Activated B cell treated with CpG ODN at 0.5 μM for 24 hours (primary cell): ENCODE measurements around the gene C5orf46. TPM values are rescaled to one million over a fixed set of nuclear protein-coding genes. Genes with fewer than 3 reads are reported as not detected.

Experiments
- ATAC-seq: fragments of 200-7000 bp; cut with Tn5 transposase; one replicate; pipeline ENCODE4 v1.10.0; 2021; ENCODE audit warnings: low read depth, mild to moderate bottlenecking, moderate library complexity
- CTCF ChIA-PET: fragments of 350-600 bp; sonication (Branson Sonifier 250); formaldehyde crosslinking; loops from one replicate; lab custom pipeline; 2021; ENCODE audit warnings: antibody characterized with exemption; lab: Charles Lee
- POLR2A ChIA-PET: fragments of 350-600 bp; sonication (Branson Sonifier 250); formaldehyde crosslinking; loops from one replicate; lab custom pipeline; 2021; ENCODE audit warnings: antibody characterized with exemption; lab: Charles Lee
- DNase-seq: peaks from one replicate; pipeline ENCODE4 v3.0.0; 2022
- H3K27ac Mint-ChIP-seq: one replicate; pipeline ENCODE4 v1.8.0; 2020; ENCODE audit warnings: mixed read lengths
- H3K27me3 Mint-ChIP-seq: one replicate; pipeline ENCODE4 v1.8.0; 2021; ENCODE audit warnings: mixed read lengths
- H3K36me3 Mint-ChIP-seq: one replicate; pipeline ENCODE4 v1.8.0; 2021; ENCODE audit warnings: low read depth, mixed read lengths
- H3K4me1 Mint-ChIP-seq: one replicate; pipeline ENCODE4 v1.8.0; 2021; ENCODE audit warnings: mixed read lengths
- H3K4me3 Mint-ChIP-seq: one replicate; pipeline ENCODE4 v1.8.0; 2020; ENCODE audit warnings: mild to moderate bottlenecking, mixed read lengths
- H3K9me3 Mint-ChIP-seq: one replicate; pipeline ENCODE4 v1.8.0; 2020; ENCODE audit warnings: mixed read lengths
- intact Hi-C: fragments of 100-400 bp; cut with micrococcal nuclease; formaldehyde crosslinking; loops from one replicate; pipeline ENCODE4 v1.15.1; 2024
- total RNA-seq: library from RNA; stranded (reverse); gene quantifications from 2 replicates; pipeline ENCODE4 v1.2.3, GENCODE V29; 2022
- TF ChIP-seq, protein P1 (sequence below): fragments of 200-600 bp; IDR thresholded peaks from one replicate; pipeline ENCODE4 v1.8.0; 2022; ENCODE audit warnings: antibody characterized with exemption, mild to moderate bottlenecking

The C5orf46 gene
- total RNA-seq, 1 donor from 2014 or later: not detected

DNA sequence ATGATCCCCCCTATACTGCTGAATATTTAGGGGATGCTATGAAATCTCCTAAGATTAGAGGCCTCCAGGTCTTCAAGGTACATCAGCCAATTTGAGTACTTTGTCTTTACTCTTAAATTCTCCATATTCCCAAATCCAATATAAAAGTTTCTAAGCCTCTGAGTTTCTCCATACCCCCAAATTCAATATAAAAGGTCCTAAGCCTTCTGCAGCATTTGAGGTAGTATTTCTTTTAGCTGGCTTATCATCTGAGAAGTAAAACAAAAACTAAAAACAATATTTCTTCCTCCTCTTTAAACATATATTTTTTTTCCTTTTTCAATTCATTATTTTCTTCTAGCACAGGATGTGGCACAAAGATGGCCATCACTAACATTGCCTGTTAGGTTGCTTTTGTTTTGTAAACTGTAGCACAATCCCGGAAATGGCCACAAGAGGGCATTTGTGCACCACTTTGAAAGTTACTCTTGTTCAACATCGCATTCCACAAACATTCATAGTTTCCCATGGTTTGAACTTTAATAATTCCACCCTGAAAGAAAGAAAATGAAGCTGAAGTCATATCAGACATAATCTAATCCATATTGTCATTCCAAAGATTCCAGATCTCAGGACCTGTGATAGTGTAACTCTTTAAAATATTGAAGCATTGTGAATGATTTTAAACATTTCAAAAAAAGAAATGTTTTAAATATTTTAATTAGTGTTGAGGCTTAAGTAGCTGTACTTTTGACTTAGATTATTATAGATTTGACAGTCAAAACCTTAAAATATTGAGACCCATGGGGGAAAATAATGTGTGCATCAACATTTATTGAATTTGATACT lies 48.8 kb downstream of the C5orf46 start:
- TF ChIP-seq, protein P1, sequence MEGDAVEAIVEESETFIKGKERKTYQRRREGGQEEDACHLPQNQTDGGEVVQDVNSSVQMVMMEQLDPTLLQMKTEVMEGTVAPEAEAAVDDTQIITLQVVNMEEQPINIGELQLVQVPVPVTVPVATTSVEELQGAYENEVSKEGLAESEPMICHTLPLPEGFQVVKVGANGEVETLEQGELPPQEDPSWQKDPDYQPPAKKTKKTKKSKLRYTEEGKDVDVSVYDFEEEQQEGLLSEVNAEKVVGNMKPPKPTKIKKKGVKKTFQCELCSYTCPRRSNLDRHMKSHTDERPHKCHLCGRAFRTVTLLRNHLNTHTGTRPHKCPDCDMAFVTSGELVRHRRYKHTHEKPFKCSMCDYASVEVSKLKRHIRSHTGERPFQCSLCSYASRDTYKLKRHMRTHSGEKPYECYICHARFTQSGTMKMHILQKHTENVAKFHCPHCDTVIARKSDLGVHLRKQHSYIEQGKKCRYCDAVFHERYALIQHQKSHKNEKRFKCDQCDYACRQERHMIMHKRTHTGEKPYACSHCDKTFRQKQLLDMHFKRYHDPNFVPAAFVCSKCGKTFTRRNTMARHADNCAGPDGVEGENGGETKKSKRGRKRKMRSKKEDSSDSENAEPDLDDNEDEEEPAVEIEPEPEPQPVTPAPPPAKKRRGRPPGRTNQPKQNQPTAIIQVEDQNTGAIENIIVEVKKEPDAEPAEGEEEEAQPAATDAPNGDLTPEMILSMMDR: peak; percentile 61
- H3K4me3 Mint-ChIP-seq: no peak overlapping the region
- intact Hi-C loops: loop anchor here (2.0 to 10.0 kb wide), 4 partner anchors 597 to 1257 kb away; no protein-coding TSS in a partner anchor
- H3K27me3 Mint-ChIP-seq: no peaks in the 10 kb centered on the region
- H3K36me3 Mint-ChIP-seq: no peaks in the 10 kb centered on the region
- H3K9me3 Mint-ChIP-seq: no peaks in the 10 kb centered on the region
- DNase-seq (no peak), ATAC-seq (no peak)
- ChIA-PET POLR2A (no interaction called here), CTCF (interaction anchor here (0.8 to 1.2 kb wide), 4 partner anchors 10 to 35 kb away, joined by 3 read pairs; partner anchors contain the start of gene SCGB3A2)
- H3K4me1 Mint-ChIP-seq: no peaks in the 10 kb centered on the region
- no peak overlapping the region for H3K27ac Mint-ChIP-seq

DNA sequence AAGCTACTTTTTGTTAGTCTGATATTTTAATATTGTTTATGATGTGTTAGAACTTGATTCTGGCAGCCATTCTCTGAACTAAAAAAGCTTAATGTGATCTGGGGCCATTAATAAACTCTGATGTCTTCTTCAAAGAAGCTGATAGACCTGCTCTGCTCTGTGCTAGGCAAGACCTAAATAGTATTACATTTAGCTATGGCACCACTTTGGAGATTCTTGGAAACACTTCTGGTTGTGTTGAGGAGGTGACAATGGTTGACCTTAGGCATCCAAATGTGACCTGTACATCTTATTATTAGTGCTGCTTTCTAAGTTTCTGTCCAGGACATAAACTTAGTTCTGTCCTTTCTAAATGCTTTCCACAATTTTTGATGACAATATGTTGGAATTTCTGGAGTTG lies 49.5 kb downstream of the C5orf46 start:
- Mint-ChIP-seq H3K27ac (no peak overlapping the region), H3K36me3 (no peaks in the 10 kb centered on the region), H3K9me3 (no peaks in the 10 kb centered on the region), H3K4me3 (no peak overlapping the region), H3K4me1 (no peaks in the 10 kb centered on the region), H3K27me3 (no peaks in the 10 kb centered on the region)
- intact Hi-C loops: loop anchor here (2.0 to 10.0 kb wide), 4 partner anchors 598 to 1258 kb away; no protein-coding TSS in a partner anchor
- ChIA-PET CTCF (interaction anchor here (0.9 kb wide), 1 partner anchor 10 kb away, joined by 3 read pairs; no protein-coding TSS in a partner anchor), POLR2A (no interaction called here)
- ATAC-seq (no peak), DNase-seq (no peak)
- TF ChIP-seq, protein P1: no peak

DNA sequence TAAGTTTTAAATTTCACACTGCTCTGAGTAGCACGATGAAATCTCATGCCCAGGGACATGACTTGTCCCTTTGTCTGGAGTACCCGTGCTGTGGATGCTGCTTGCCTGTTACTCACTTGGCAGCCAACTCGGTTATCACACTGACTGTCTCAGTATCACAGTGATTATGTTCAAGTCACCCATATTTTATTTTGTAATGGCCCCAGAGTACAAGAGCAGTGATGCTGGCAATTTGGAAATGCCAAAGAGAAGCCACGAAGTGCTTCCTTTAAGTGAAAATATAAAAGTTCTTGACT lies 50.6 kb downstream of the C5orf46 start:
- intact Hi-C loops: loop anchor here (2.0 to 10.0 kb wide), 4 partner anchors 599 to 1259 kb away; no protein-coding TSS in a partner anchor

DNA sequence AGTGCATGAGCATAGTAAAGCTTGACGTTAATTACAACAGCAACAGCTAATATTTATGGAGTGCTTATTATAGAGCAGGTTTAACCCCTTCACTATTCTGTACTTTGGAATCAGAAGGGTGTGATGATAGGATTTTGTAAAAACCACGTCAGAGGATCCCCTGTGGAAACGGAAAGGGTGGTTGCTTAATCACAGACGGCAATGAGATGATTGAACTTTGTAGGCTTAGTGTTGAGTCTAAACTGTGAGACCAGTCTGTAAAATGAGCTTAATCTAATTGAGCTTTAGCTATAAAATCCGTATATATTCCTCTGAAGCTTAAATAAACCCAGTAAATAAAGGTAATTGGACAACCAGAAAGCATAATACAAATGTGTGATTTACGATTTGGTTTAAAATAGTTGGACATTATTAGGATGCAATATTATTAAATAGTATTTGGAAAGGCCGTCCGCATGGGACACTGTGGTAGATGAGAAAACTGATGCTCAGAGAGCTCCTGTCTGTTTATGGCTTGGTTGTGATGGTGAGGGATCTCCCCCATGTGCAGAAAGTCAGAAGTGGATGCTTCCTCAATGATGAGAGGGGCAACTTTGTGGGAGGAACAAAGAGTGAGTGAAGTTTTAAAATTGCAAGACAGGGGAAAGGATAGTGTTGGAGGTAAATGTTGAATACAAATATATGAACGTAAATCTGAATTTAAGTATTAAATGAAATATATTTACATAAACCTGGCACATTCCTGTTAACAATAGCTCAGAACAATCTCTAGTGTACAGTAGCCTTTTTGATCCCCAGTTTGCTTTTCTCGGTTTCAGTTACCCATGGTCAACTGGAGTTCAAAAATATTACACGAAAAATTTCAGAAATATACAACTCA lies 51.2 kb downstream of the C5orf46 start:
- H3K9me3 Mint-ChIP-seq: no peaks in the 10 kb centered on the region
- no peak overlapping the region for H3K4me3 Mint-ChIP-seq
- CTCF ChIA-PET: no interaction called here
- H3K4me1 Mint-ChIP-seq: no peaks in the 10 kb centered on the region
- H3K27ac Mint-ChIP-seq: no peak overlapping the region
- DNase-seq (no peak), ATAC-seq (no peak)
- intact Hi-C loops: loop anchor here (10.0 kb wide), 3 partner anchors 600 to 1260 kb away; no protein-coding TSS in a partner anchor
- H3K27me3 Mint-ChIP-seq: no peaks in the 10 kb centered on the region
- no peaks in the 10 kb centered on the region for H3K36me3 Mint-ChIP-seq
- POLR2A ChIA-PET: no interaction called here
- TF ChIP-seq, protein P1: no peak

More for the DNA sequence above, 50.6 kb downstream of the C5orf46 start:
- TF ChIP-seq, protein P1: no peak
- Mint-ChIP-seq H3K27me3 (no peaks in the 10 kb centered on the region), H3K4me1 (no peaks in the 10 kb centered on the region), H3K4me3 (no peak overlapping the region), H3K36me3 (no peaks in the 10 kb centered on the region), H3K9me3 (no peaks in the 10 kb centered on the region), H3K27ac (no peak overlapping the region)
- ChIA-PET CTCF (no interaction called here), POLR2A (no interaction called here)
- no peak for DNase-seq
- ATAC-seq: no peak
